ENCODE results near the gene DTHD1.

DTHD1 gene

DNA sequence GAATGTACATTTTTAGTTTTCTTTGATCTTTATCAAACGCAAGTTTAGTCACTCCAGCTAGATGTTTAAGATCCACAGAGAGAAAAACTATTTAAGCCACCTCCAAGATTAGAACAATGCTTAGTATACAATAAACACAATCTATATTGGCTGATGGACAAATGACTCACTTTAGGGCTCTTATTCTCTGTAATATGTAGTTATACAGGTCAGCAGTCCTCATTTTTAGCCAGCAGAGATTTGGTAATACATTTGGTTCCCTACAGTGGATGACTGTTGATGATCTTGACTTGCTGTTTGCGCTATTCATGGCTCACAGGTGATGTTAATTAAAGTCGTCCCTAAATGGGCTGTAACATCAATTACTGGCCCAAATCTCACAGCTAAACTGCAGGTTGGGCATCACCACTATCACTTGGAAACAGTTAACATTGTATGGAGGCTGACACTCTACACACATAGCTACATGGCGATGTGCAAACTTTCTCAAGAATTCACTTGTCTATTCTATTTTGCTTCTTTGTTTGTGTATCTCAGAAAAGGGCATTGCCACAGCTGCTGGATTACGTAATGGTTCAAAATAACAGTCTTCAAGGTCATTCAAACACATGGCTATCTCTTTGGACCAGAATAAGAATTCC, 11.8 kb upstream of the DTHD1 start:
- DNase-seq = no peak

GRCh38 chr4:36273276-36273675, 8.1 kb upstream of the DTHD1 start:
- peak; percentile 13 for DNase-seq

- DNase-seq = peak; percentile 69
Observed at GRCh38 chr4:36274158-36274557, 7.3 kb upstream of the DTHD1 start.

DNA sequence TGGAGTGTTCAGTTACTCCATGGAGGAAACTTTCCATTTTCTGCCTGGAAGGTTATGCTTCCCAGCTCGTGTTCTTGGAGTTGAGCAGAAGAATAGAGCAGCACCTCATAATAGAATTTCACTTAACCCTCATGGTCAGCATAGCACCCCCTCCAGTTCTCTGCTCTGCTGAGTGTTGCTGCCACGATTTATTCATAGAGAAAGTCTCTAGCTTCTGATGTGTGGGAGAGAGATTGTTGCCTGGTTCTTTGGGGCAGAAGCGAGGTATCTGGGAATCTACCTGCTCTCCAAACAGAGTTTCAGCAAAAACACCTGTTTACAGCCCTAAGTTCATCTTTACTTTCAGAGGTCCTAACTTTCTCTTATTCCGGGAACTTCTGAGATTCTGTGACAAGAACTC, 3.9 kb upstream of the DTHD1 start:
- no peak for DNase-seq

DNA sequence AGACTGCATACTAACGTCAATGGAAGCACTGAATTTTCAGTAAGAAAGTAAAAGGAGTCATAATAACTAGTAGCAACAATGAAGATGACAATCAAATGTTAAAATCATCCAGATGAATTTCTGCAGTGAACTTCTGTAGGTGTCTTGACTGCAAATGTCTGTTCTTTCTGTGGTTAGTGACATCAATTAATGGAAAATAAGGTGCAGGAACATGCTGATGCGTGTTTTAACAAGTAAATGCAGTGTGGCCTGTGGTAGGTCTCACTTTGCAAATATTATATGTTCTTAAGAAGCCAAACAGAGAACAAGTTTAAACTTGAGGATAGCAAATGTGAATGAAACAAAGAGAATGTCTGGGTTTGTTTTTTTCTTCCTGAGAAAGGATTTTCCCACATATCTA, 2.6 kb upstream of the DTHD1 start:
- no peak for DNase-seq

DNA sequence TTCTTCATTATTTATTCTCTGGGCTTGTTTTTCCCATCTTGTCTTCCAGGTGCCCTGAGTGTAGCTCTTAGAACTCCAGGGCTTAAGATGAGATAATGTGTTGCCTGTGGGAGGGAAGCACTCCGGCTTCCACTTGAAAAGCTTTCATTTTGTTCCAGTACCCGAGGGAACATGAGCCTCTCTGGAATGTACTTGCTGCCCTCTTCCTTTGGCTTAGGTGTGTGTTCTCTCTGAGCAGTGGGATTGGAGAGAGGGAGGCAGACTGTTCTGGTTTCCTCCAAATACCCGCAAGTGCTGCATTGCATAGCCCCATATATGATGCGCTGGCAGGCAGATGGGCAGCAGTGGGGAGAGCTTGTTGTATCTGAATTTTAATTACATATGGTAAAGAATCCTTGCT, 861 bp upstream of the DTHD1 start:
- DNase-seq = peak; percentile 79

DNA sequence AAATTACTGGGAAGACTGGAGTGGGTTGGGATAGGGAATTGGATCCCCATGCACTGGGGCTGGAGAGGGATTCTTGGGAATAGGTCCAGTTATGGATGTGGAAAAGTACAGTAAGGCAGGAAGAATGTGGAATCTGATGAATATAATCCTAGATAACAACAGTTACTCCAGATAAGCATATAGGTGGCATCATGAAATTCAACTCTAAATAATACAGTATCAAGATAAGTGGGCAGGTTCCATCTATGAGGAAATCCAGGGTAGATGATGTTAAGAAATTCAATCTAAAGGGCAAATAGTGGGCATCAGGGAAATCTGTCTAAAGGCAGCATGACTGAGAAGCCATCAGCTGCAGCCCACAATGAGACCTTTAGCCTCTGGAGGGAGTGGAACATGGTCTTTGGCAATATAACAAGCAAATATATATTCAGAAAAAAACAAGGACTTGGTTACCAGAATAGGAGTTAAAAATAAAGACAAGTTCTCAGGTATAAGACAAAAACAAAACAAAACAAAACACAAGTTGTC, 1.2 kb downstream of the DTHD1 start:
- peak; percentile 67 for DNase-seq

DNA sequence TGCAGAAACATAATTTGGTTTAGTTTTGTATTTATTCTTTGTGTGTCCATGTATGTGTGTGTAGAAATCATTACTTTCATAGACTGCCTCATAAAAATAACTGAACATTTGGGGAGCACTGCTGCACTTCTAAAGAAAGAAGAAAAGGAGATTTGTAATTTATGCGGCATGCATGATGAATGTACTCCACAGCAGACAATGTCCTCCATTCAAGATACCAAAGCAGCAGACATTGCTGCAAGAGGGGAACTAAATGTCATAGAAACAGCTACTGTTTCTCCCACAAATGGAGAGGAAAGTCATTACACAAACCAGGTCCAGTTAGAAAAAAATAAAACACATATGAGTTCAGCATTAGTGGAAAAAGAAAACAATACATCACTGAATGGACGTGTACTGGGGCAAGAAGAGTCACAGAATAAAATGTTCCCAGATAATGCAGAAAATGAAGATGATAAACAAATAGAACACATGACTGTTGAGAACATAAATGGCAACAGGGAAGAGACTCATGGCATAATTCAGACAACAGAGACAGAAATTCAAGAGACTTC, 2.6 kb downstream of the DTHD1 start:
- DNase-seq = no peak

- peak; percentile 59 for DNase-seq
Observed at GRCh38 chr4:36285784-36286480, 4.5 kb downstream of the DTHD1 start.

GRCh38 chr4:36286481-36286871, 5.1 kb downstream of the DTHD1 start:
- DNase-seq = no peak

- DNase-seq = peak; percentile 8
Observed at GRCh38 chr4:36288731-36289426, 7.5 kb downstream of the DTHD1 start.

GRCh38 chr4:36290641-36291040, 9.2 kb downstream of the DTHD1 start:
- DNase-seq = no peak

- DNase-seq = peak; percentile 12
Observed at GRCh38 chr4:36292556-36293188, 11.3 kb downstream of the DTHD1 start.

- DNase-seq = no peak
Observed at GRCh38 chr4:36301127-36301526, 19.7 kb downstream of the DTHD1 start.

GRCh38 chr4:36303426-36304137, 22.2 kb downstream of the DTHD1 start:
- DNase-seq = no peak

DNA sequence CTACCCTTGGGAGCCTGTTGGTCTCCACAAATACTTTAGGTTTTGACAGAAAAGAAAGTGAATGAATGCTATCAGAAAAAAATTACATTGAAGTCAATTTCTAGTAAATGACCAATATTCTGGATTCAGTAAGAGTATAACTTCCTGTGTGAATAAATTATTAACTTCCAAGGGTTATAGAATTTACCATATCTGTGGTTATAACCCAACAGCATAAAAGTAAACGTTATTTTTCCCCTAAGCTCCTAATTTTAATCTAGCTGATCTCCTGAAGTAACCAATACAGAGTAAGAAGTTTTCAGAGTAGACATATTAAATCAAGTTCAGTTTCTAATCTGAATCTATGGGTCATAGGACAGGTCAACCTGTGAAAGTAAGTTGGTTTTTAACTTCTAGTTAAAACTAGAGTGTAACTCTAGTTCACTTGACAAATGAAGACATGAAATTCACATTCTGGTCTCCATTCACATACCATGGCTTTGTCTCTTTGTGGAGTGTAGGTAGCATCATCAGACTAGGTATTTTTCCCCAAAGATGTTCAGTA, 22.8 kb downstream of the DTHD1 start:
- DNase-seq = no peak

GRCh38 chr4:36308150-36308549, 26.7 kb downstream of the DTHD1 start:
- no peak for DNase-seq

- DNase-seq = no peak
Observed at GRCh38 chr4:36310216-36310615, 28.8 kb downstream of the DTHD1 start.

GRCh38 chr4:36310793-36311192, 29.4 kb downstream of the DTHD1 start:
- DNase-seq = no peak

DNA sequence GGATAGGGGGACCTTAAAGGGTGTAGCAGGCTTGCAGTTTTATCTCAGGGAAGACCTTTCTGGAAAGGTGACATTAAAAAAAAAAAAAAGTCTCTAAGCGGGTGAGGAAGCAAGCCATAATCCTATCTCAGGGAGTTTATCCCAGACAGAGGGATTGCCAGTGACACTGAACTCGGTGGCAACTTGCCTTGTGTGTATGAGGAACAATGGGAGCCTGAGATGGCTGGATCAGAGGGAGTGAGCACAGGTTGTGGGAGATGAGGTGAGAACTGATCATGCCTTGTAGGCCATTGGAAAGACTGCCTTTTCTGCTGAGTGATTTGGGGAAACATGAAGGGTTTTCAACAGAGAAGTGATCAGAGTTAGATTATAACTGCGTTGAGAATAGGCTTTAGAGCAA, 31.1 kb downstream of the DTHD1 start:
- DNase-seq = no peak

- DNase-seq = no peak
Observed at GRCh38 chr4:36313301-36313700, 31.9 kb downstream of the DTHD1 start.

DNA sequence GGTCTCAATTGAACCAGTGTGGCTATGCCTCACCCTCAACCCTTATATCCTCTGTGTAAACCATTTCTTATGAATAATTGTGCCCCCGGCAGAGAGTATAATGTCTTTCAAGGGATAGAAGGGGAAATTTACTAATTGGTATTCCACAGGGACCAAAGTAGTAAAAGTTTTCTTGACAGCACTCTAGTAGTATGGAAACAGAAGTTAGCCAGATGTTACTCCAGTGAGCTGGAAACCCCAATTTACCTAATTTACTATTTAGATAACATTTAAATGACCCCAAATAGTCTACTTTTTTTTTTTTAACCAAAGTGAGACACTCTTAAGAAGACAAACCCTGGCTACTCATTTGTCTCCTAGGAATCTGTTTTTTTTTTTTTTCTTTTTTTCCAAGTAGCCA, 32.3 kb downstream of the DTHD1 start:
- no peak for DNase-seq
